Ishikawa (cell line): ENCODE data around the gene SPATA2L.

Experiments
- CEBPB ChIP-seq: IDR thresholded peaks from 2 replicates; pipeline ENCODE4 v1.6.1; 2012
- EP300 ChIP-seq: IDR thresholded peaks from 2 replicates; pipeline ENCODE4 v1.6.1; 2012; ENCODE audit warnings: borderline replicate concordance
- FOXM1 ChIP-seq: IDR thresholded peaks from 2 replicates; pipeline ENCODE4 v1.6.1; 2012; ENCODE audit warnings: low read depth, borderline replicate concordance
- NFIC ChIP-seq: IDR thresholded peaks from 2 replicates; pipeline ENCODE4 v1.6.1; 2012
- RAD21 ChIP-seq: IDR thresholded peaks from 2 replicates; pipeline ENCODE4 v1.6.1; 2012; ENCODE audit warnings: low read depth
- TAF1 ChIP-seq: IDR thresholded peaks from 2 replicates; pipeline ENCODE4 v1.6.1; 2012; ENCODE audit warnings: low read depth, mild to moderate bottlenecking
- TCF12 ChIP-seq: IDR thresholded peaks from 2 replicates; pipeline ENCODE4 v1.6.1; 2012; ENCODE audit warnings: low read depth
- TEAD4 ChIP-seq: IDR thresholded peaks from 2 replicates; pipeline ENCODE4 v1.6.1; 2012
- YY1 ChIP-seq: IDR thresholded peaks from 2 replicates; pipeline ENCODE4 v1.6.1; 2012; ENCODE audit warnings: low read depth
- TF ChIP-seq, protein P1 (sequence below): IDR thresholded peaks from 2 replicates; pipeline ENCODE4 v1.6.1; 2012

DNA sequence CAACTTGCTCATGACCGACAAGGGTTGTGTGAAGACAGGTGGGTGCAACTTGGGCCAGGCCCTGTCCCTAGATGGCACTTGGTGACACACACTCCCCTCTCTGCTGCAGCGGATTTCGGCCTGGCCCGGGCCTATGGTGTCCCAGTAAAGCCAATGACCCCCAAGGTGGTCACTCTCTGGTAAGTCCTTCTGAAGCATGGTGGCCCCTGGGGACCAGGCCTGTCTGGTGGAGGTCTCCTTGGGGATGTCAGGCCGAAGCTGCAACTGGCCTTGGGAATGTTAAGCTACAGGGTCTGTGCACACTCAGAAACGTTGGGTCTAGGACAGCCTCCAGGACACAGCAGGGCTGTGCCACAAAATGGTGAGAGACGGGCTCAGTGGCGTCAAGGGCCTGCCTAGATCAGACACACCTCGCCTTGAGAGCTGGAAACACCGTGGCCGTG lies 8.2 kb downstream of the SPATA2L start:
- TF ChIP-seq EP300 (no peak), RAD21 (no peak), TAF1 (no peak), YY1 (no peak), NFIC (no peak), CEBPB (no peak), FOXM1 (no peak), TEAD4 (no peak), TCF12 (no peak)
- TF ChIP-seq, protein P1, sequence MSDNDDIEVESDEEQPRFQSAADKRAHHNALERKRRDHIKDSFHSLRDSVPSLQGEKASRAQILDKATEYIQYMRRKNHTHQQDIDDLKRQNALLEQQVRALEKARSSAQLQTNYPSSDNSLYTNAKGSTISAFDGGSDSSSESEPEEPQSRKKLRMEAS = no peak
